SKM-1 treated with dmso at 0.1 percent for 144 hours (cell line): ENCODE results near the gene BPIFB6.

ENCODE experiments used
- DNase-seq: peaks from one replicate; lab custom pipeline; 2025; ENCODE audit not compliant: unreplicated experiment; lab: John Stamatoyannopoulos, UW

BPIFB6 gene

GRCh38 chr20:33059741-33060390, 28.4 kb downstream of the BPIFB6 start:
- no peak for DNase-seq

GRCh38 chr20:33061658-33062028, 30.2 kb downstream of the BPIFB6 start:
- DNase-seq: no peak

- no peak for DNase-seq
Observed at GRCh38 chr20:33062105-33062824, 30.8 kb downstream of the BPIFB6 start.

- DNase-seq: no peak
Observed at GRCh38 chr20:33062825-33063149, 31.3 kb downstream of the BPIFB6 start.

GRCh38 chr20:33063271-33063670, 31.8 kb downstream of the BPIFB6 start:
- DNase-seq: no peak

GRCh38 chr20:33064572-33065287, 33.3 kb downstream of the BPIFB6 start:
- no peak for DNase-seq

GRCh38 chr20:33065785-33066184, 34.3 kb downstream of the BPIFB6 start:
- no peak for DNase-seq

- DNase-seq: no peak
Observed at GRCh38 chr20:33067806-33068205, 36.4 kb downstream of the BPIFB6 start.

- no peak for DNase-seq
Observed at GRCh38 chr20:33068251-33068939, 36.9 kb downstream of the BPIFB6 start.

GRCh38 chr20:33069673-33070072, 38.2 kb downstream of the BPIFB6 start:
- no peak for DNase-seq

- DNase-seq: no peak
Observed at GRCh38 chr20:33070111-33071053, 38.9 kb downstream of the BPIFB6 start.

- DNase-seq: no peak
Observed at GRCh38 chr20:33071198-33071597, 39.8 kb downstream of the BPIFB6 start.

GRCh38 chr20:33072362-33072761, 40.9 kb downstream of the BPIFB6 start:
- DNase-seq: no peak

- DNase-seq: no peak
Observed at GRCh38 chr20:33072813-33073212, 41.4 kb downstream of the BPIFB6 start.

- DNase-seq: no peak
Observed at GRCh38 chr20:33074675-33075074, 43.2 kb downstream of the BPIFB6 start.

- no peak for DNase-seq
Observed at GRCh38 chr20:33075281-33075680, 43.8 kb downstream of the BPIFB6 start.

GRCh38 chr20:33076662-33077372, 45.4 kb downstream of the BPIFB6 start:
- DNase-seq: no peak

- no peak for DNase-seq
Observed at GRCh38 chr20:33079259-33079658, 47.8 kb downstream of the BPIFB6 start, which contains the start of gene BPIFB4. Gene BPIFB4 (plus strand): TSS chr20:33079643. CDS start chr20:33081527, 1,884 bp downstream.

- no peak for DNase-seq
Observed at GRCh38 chr20:33081411-33082154, 50.1 kb downstream of the BPIFB6 start.
